Kidney (tissue), 14 donors: Measurements from ENCODE around the gene C1QTNF9. TPM values are rescaled to one million over a fixed set of nuclear protein-coding genes. Genes with fewer than 3 reads are reported as not detected.
"Not testable (repeated sequence)": the region's sequence is repeated elsewhere in the genome, so short reads cannot be mapped to it uniquely, and the experiment has no call there.

ENCODE experiments used
- DNase-seq, 5 donors: peaks; one replicate each; pipeline ENCODE4 v3.0.0-alpha.2; 2013 to 2020
- FAIRE-seq: peaks from 2 replicates; lab custom pipeline; 2012; peaks lifted over from hg19 to GRCh38; lab: Jason Lieb, UNC
- H3K27ac ChIP-seq, 2 donors: one replicate each; pipeline ENCODE4 v1.7.0; 2013; ENCODE audit warnings: low read depth in 2 of 2, low read length in 2 of 2, inconsistent platforms in 1 of 2
- H3K27me3 ChIP-seq: one replicate; pipeline ENCODE4 v1.7.1; 2013; ENCODE audit warnings: low read length, inconsistent platforms; ENCODE audit not compliant: control insufficient read depth, insufficient read depth
- H3K36me3 ChIP-seq, 3 donors: one replicate each; pipeline versions ENCODE4 v1.7.0 to v1.7.1; 2013; ENCODE audit warnings: low read length in 3 of 3, control low read depth in 1 of 3, inconsistent platforms in 1 of 3; ENCODE audit not compliant: insufficient read depth in 3 of 3, control insufficient read depth in 2 of 3
- H3K4me1 ChIP-seq, 3 donors: one replicate each; pipeline versions ENCODE4 v1.7.0 to v1.7.1; 2013; ENCODE audit warnings: low read length in 3 of 3, inconsistent platforms in 1 of 3, low read depth in 1 of 3; ENCODE audit not compliant: control insufficient read depth in 2 of 3, insufficient read depth in 2 of 3
- H3K4me3 ChIP-seq, 3 donors: one replicate each; pipeline versions ENCODE4 v1.7.0 to v1.8.1; 2013; ENCODE audit warnings: low read length in 3 of 3, control low read depth in 1 of 3, inconsistent platforms in 1 of 3
- H3K9ac ChIP-seq, 3 donors: one replicate each; pipeline versions ENCODE4 v1.7.0 to v1.7.1; 2013; ENCODE audit warnings: low read length in 3 of 3, control low read depth in 1 of 3, inconsistent platforms in 1 of 3
- H3K9me3 ChIP-seq, 3 donors: one replicate each; pipeline versions ENCODE4 v1.7.0 to v1.7.1; 2013; ENCODE audit warnings: low read length in 3 of 3, control low read depth in 1 of 3, inconsistent platforms in 1 of 3; ENCODE audit not compliant: control insufficient read depth in 2 of 3, insufficient read depth in 1 of 3
- CTCF ChIP-seq: IDR thresholded peaks from 3 replicates; pipeline ENCODE4 v1.5.1; 2012; ENCODE audit warnings: mild to moderate bottlenecking, moderate library complexity, borderline replicate concordance; ENCODE audit not compliant: insufficient read depth; ENCODE audit errors: extremely low read depth
- intact Hi-C: fragments of 100-400 bp; cut with DNase I; formaldehyde crosslinking; loops from one replicate; pipeline ENCODE4 v1.11.1; 2022
- polyA plus RNA-seq: library from polyadenylated mRNA; stranded (reverse); fragments of 350-450 nt; fragmentation: Illumina TruSeq; extraction: RNeasy Lipid Tissue Mini Kit (QIAGEN cat#74804); gene quantifications from one replicate; pipeline ENCODE4 v1.2.3, GENCODE V29; 2014; ENCODE audit warnings: low read depth, low replicate concordance; ENCODE audit not compliant: insufficient read depth
- total RNA-seq: library from RNA; stranded (reverse); fragmentation: NEBNext Ultra II Directional; extraction: Animal tissue kit (Norgen Biotek cat#: 25700); gene quantifications from one replicate; pipeline ENCODE4 v1.2.1, GENCODE V29; 2021
- donor health status: control.
- donor health status: control.
- donor health status: control.
- donor health status: control.
- donor health status: control.
- donor health status: DM: yes; HTN: yes; CAD: no.
- donor health status: Normal renal cell carcinoma (clear cell type).

Gene C1QTNF9
- total and polyA plus RNA-seq, 2 donors from 2014 or later, result 0.25 TPM; not detected in 1

- Histone ChIP-seq H3K9ac (no peak overlapping the region), H3K27me3 (no peaks in the 10 kb centered on the region), H3K27ac (no peak overlapping the region), H3K4me1 (no peaks in the 10 kb centered on the region), H3K4me3 (no peak overlapping the region), H3K36me3 (peaks cover 0 to 24% (median 3%) of the 10 kb centered on the region in 3 donors), H3K9me3 (no peaks in the 10 kb centered on the region)
- FAIRE-seq, result no peak
- peak in 1 of 5 donors; percentile 35 for DNase-seq
- no peak for TF ChIP-seq CTCF
- intact Hi-C loops, result no loop called here
These were observed 826 bp upstream of the C1QTNF9 start for GRCh38 chr13:24308488-24309020.

- no peaks in the 10 kb centered on the region for H3K4me1 ChIP-seq
- no peaks in the 10 kb centered on the region for H3K36me3 ChIP-seq
- no peak for TF ChIP-seq CTCF
- no peak overlapping the region for H3K27ac ChIP-seq
- DNase-seq, result peak in 2 of 5 donors; percentile 13 to 50
- H3K9ac ChIP-seq, result no peak overlapping the region
- no peaks in the 10 kb centered on the region for H3K9me3 ChIP-seq
- FAIRE-seq, result peak; percentile 21
- intact Hi-C loops, result no loop called here
- no peak overlapping the region for H3K4me3 ChIP-seq
- H3K27me3 ChIP-seq, result no peaks in the 10 kb centered on the region
These were observed 4.1 kb downstream of the C1QTNF9 start for GRCh38 chr13:24313439-24313838.

GRCh38 chr13:24317835-24318234 lies 8.5 kb downstream of the C1QTNF9 start:
- H3K9ac ChIP-seq, H3K27ac ChIP-seq, H3K36me3 ChIP-seq, intact Hi-C loops, DNase-seq, H3K27me3 ChIP-seq, FAIRE-seq, H3K9me3 ChIP-seq, H3K4me1 ChIP-seq, H3K4me3 ChIP-seq: not testable (repeated sequence)

GRCh38 chr13:24318878-24319277 lies 9.5 kb downstream of the C1QTNF9 start:
- FAIRE-seq, H3K27me3 ChIP-seq, H3K27ac ChIP-seq, H3K4me1 ChIP-seq, H3K4me3 ChIP-seq, H3K9ac ChIP-seq, intact Hi-C loops, H3K36me3 ChIP-seq, DNase-seq, H3K9me3 ChIP-seq: not testable (repeated sequence)

- H3K36me3 ChIP-seq, H3K4me1 ChIP-seq, H3K9ac ChIP-seq, intact Hi-C loops, H3K27ac ChIP-seq, H3K9me3 ChIP-seq, FAIRE-seq, H3K27me3 ChIP-seq, DNase-seq, H3K4me3 ChIP-seq: not testable (repeated sequence)
These were observed 10.3 kb downstream of the C1QTNF9 start for GRCh38 chr13:24319641-24320040.

- intact Hi-C loops, H3K4me3 ChIP-seq, H3K27ac ChIP-seq, H3K9ac ChIP-seq, FAIRE-seq, H3K9me3 ChIP-seq, H3K36me3 ChIP-seq, DNase-seq, H3K27me3 ChIP-seq, H3K4me1 ChIP-seq: not testable (repeated sequence)
These were observed 12.0 kb downstream of the C1QTNF9 start for GRCh38 chr13:24321416-24321815.

- intact Hi-C loops, H3K4me1 ChIP-seq, H3K36me3 ChIP-seq, DNase-seq, H3K4me3 ChIP-seq, H3K27me3 ChIP-seq, H3K9ac ChIP-seq, H3K9me3 ChIP-seq, H3K27ac ChIP-seq, FAIRE-seq: not testable (repeated sequence)
These were observed 13.1 kb downstream of the C1QTNF9 start for GRCh38 chr13:24322470-24322869.
